Measurements from ENCODE around the gene TXLNB. TPM values are rescaled to one million over a fixed set of nuclear protein-coding genes. Genes with fewer than 3 reads are reported as not detected.

The TXLNB gene
- total and polyA plus RNA-seq, 2 of the 4 experiments (the other 2 are of a cell fraction) = under 0.01 to 0.05 TPM

GRCh38 chr6:139313784-139314545 lies 22.2 kb upstream of the TXLNB start:
- H3K79me1 ChIP-seq (ENCODE audit: low read depth in 1 of 2, low read length in 2 of 2) = no peaks in the 10 kb centered on the region
- H3K4me1 ChIP-seq (ENCODE audit: control insufficient read depth, insufficient read depth, low read length) = no peaks in the 10 kb centered on the region
- ATAC-seq (ENCODE audit: low read depth) (peak; percentile 61), DNase-seq (peak; percentile 20)
- ChIA-PET POLR2A (ENCODE audit: unreplicated experiment) (no interaction called here), CTCF (interaction anchor here (0.6 kb wide), 2 partner anchors 64 to 324 kb away, joined by 3 to 5 read pairs; no protein-coding TSS in a partner anchor)
- no peak overlapping the region; the same call in 1 of the 2 replicates for H3K27ac ChIP-seq (ENCODE audit: insufficient read depth, low read length)
- H3K9ac ChIP-seq (ENCODE audit: low read depth, low read length) = no peak overlapping the region
- H2AK5ac ChIP-seq (ENCODE audit: low read depth, low read length) = no peak overlapping the region
- H4K5ac ChIP-seq (ENCODE audit: low read depth, low read length) = no peak overlapping the region
- H3K4me2 ChIP-seq (ENCODE audit: low read depth, low read length) = no peak overlapping the region
- peak overlapping the region; percentile 17; the same call in 1 of the 2 replicates for H2BK120ac ChIP-seq (ENCODE audit: low read depth, low read length)
- H3K14ac ChIP-seq (replicated peaks; ENCODE audit: low read depth, low read length) = no peak overlapping the region; the same call in 1 of the 2 replicates
- WGBS, 2 experiments (ENCODE audit: extremely low coverage in 2 of 2, insufficient read length in 1 of 2) = 93% methylated on average over 2 of the region's 6 CpGs; no CpG with 5 or more reads in 1 of the 2 experiments
- TF ChIP-seq ELK1 (IDR thresholded peaks at IDR 0.05; ENCODE audit: borderline replicate concordance, low read depth, low read length) = no peak
- TF ChIP-seq BHLHE40 (IDR thresholded peaks at IDR 0.05; ENCODE audit: low read depth, low read length) = no peak
- no peak for TF ChIP-seq FOS (IDR thresholded peaks at IDR 0.05; ENCODE audit: low read depth, low read length)
- TF ChIP-seq MAFK (IDR thresholded peaks at IDR 0.05; ENCODE audit: low read depth, low read length) = no peak
- TF ChIP-seq NFE2L2 (IDR thresholded peaks at IDR 0.05; ENCODE audit: low read depth, low read length) = no peak
- TF ChIP-seq RFX5 (IDR thresholded peaks at IDR 0.05; ENCODE audit: low read depth, low read length) = no peak
- no peak for TF ChIP-seq RAD21 (IDR thresholded peaks at IDR 0.05; ENCODE audit: low read length)
- TF ChIP-seq MXI1 (IDR thresholded peaks at IDR 0.05; ENCODE audit: borderline replicate concordance, low read depth, low read length) = no peak
- TF ChIP-seq MAZ (IDR thresholded peaks at IDR 0.05; ENCODE audit: borderline replicate concordance, low read depth, low read length) = no peak
- TF ChIP-seq USF2 (IDR thresholded peaks at IDR 0.05; ENCODE audit: low read depth, low read length) = no peak
- TF ChIP-seq RCOR1 (IDR thresholded peaks at IDR 0.05; ENCODE audit: insufficient replicate concordance, low read length) = no peak
- no peak for TF ChIP-seq CTCF (conservative IDR thresholded peaks at IDR 0.05; ENCODE audit: low read depth, low read length)
- no peak overlapping the region for H3K4me3 ChIP-seq (ENCODE audit: insufficient read depth, low read depth, low read length)
- dilution Hi-C loops (cut with HindIII; ENCODE audit: low sequenced_read_pairs, unreplicated experiment) = no loop called here
- no peak overlapping the region for H3K4ac ChIP-seq (ENCODE audit: low read depth, low read length)
- H3K56ac ChIP-seq (ENCODE audit: extremely low read depth, insufficient read depth, low read length) = no peak overlapping the region
- no peak overlapping the region for H3K18ac ChIP-seq (ENCODE audit: low read depth, low read length)
- 0 out of 3 replicates have a peak overlapping the region, but pooled peaks have one; percentile 11 for H2BK15ac ChIP-seq (ENCODE audit: low read depth, low read length)
- H3K9me3 ChIP-seq (ENCODE audit: control insufficient read depth, insufficient read depth, low read length) = no peaks in the 10 kb centered on the region
- H2BK20ac ChIP-seq (ENCODE audit: low read depth, low read length) = no peak overlapping the region
- peaks cover 3% of the 10 kb centered on the region; the same call in 1 of the 2 replicates for H3K9me1 ChIP-seq (ENCODE audit: insufficient read depth, low read length)
- no peak overlapping the region for H4K8ac ChIP-seq (ENCODE audit: low read depth in 2 of 2, low read length in 2 of 2)
- H2BK5ac ChIP-seq (ENCODE audit: low read depth, low read length, poor library complexity, severe bottlenecking) = no peak overlapping the region
- intact Hi-C loops (cut with micrococcal nuclease) = no loop called here
- no peak overlapping the region for H3K23ac ChIP-seq (ENCODE audit: low read depth, low read length)
- in situ Hi-C loops (cut with MboI; ENCODE audit: low sequenced_read_pairs) = no loop called here
- H2AK9ac ChIP-seq (replicated peaks; ENCODE audit: low read depth, low read length, poor library complexity) = no peak overlapping the region
- BruUV-seq (replicated peaks) = no TSS peak
- H2AFZ ChIP-seq (replicated peaks; ENCODE audit: low read length, poor library complexity) = no peak overlapping the region
- no peaks in the 10 kb centered on the region for H4K20me1 ChIP-seq (ENCODE audit: insufficient read depth, low read length)
- H3K36me3 ChIP-seq (ENCODE audit: control insufficient read depth, insufficient read depth, low read length) = no peaks in the 10 kb centered on the region
- H3K27me3 ChIP-seq (ENCODE audit: control insufficient read depth, insufficient read depth, low read length) = no peaks in the 10 kb centered on the region
- no peak overlapping the region for H4K91ac ChIP-seq (ENCODE audit: insufficient read depth, low read depth, low read length)
